ENCODE results near the gene CCDC82. TPM values are rescaled to one million over a fixed set of nuclear protein-coding genes. Genes with fewer than 3 reads are reported as not detected.

CCDC82 gene
- total and polyA plus RNA-seq, 7 donors: 9.5 to 39.2 (median 24.4) TPM

- peaks cover 0 to 3% (median 0%) of the 10 kb centered on the region in 4 donors for H3K36me3 ChIP-seq
- H3K27me3 ChIP-seq: no peaks in the 10 kb centered on the region
- TF ChIP-seq POLR2AphosphoS5 (IDR thresholded peaks at IDR 0.05) (no peak), CTCF (IDR thresholded peaks at IDR 0.05) (no peak), POLR2A (IDR thresholded peaks at IDR 0.05) (no peak), EP300 (IDR thresholded peaks at IDR 0.05) (no peak)
- peak overlapping the region; percentile 87 to 91 (median 89) for H3K27ac ChIP-seq
- peaks cover 0 to 23% (median 18%) of the 10 kb centered on the region in 4 donors for H3K4me1 ChIP-seq
- WGBS, 2 donors: 0% methylated on average over 30 of the region's 30 CpGs
- no peaks in the 10 kb centered on the region for H3K9me3 ChIP-seq
- intact Hi-C loops (cut with DNase I): no loop called here
- no peak for DNase-seq
- H3K4me3 ChIP-seq: peak overlapping the region; percentile 58 to 93 (median 76)
Measured at GRCh38 chr11:96388891-96389719, 607 bp downstream of the CCDC82 start.

- H3K27me3 ChIP-seq: no peaks in the 10 kb centered on the region
- H3K27ac ChIP-seq: no peak overlapping the region
- H3K4me1 ChIP-seq: peaks cover 0 to 13% (median 10%) of the 10 kb centered on the region in 4 donors
- H3K36me3 ChIP-seq: peaks cover 0 to 42% (median 0%) of the 10 kb centered on the region in 4 donors
- H3K4me3 ChIP-seq: no peak overlapping the region
- no peaks in the 10 kb centered on the region for H3K9me3 ChIP-seq
- 73 to 81% methylated on average over 2 of the region's 2 CpGs for WGBS, 2 donors
- no peak for DNase-seq
- intact Hi-C loops (cut with DNase I): no loop called here
- no peak for TF ChIP-seq POLR2AphosphoS5 (IDR thresholded peaks at IDR 0.05)
- TF ChIP-seq EP300 (IDR thresholded peaks at IDR 0.05): no peak
Measured at GRCh38 chr11:96385187-96385586, 4.5 kb downstream of the CCDC82 start.

- TF ChIP-seq POLR2A (IDR thresholded peaks at IDR 0.05): no peak
- TF ChIP-seq POLR2AphosphoS5 (IDR thresholded peaks at IDR 0.05): no peak
- TF ChIP-seq EP300 (IDR thresholded peaks at IDR 0.05): no peak
- no peak for TF ChIP-seq CTCF (IDR thresholded peaks at IDR 0.05)
- Histone ChIP-seq H3K36me3 (peaks cover 0 to 47% (median 0%) of the 10 kb centered on the region in 4 donors), H3K9me3 (no peaks in the 10 kb centered on the region), H3K4me1 (peaks cover 0 to 13% (median 10%) of the 10 kb centered on the region in 4 donors), H3K4me3 (no peak overlapping the region), H3K27me3 (no peaks in the 10 kb centered on the region), H3K27ac (no peak overlapping the region)
- no peak for DNase-seq
- intact Hi-C loops (cut with DNase I): no loop called here
- 59 to 62% methylated on average over 3 of the region's 3 CpGs for WGBS, 2 donors
Measured at GRCh38 chr11:96384156-96384555, 5.6 kb downstream of the CCDC82 start.

- H3K4me1 ChIP-seq: no peaks in the 10 kb centered on the region
- no peak overlapping the region for H3K4me3 ChIP-seq
- no peaks in the 10 kb centered on the region for H3K9me3 ChIP-seq
- TF ChIP-seq POLR2A (IDR thresholded peaks at IDR 0.05) (no peak), POLR2AphosphoS5 (IDR thresholded peaks at IDR 0.05) (no peak), CTCF (IDR thresholded peaks at IDR 0.05) (no peak), EP300 (IDR thresholded peaks at IDR 0.05) (no peak)
- 88 to 95% methylated on average over 1 of the region's 1 CpG for WGBS, 2 donors
- no peak overlapping the region for H3K27ac ChIP-seq
- peaks cover 0 to 38% (median 2%) of the 10 kb centered on the region in 4 donors for H3K36me3 ChIP-seq
- no peaks in the 10 kb centered on the region for H3K27me3 ChIP-seq
- intact Hi-C loops (cut with DNase I): no loop called here
- DNase-seq: no peak
Measured at GRCh38 chr11:96376796-96377195, 12.9 kb downstream of the CCDC82 start.

GRCh38 chr11:96373826-96374225, 15.9 kb downstream of the CCDC82 start:
- Histone ChIP-seq H3K9me3 (no peaks in the 10 kb centered on the region), H3K4me3 (no peak overlapping the region), H3K4me1 (no peaks in the 10 kb centered on the region), H3K36me3 (peaks cover 0 to 40% (median 4%) of the 10 kb centered on the region in 4 donors), H3K27me3 (no peaks in the 10 kb centered on the region), H3K27ac (no peak overlapping the region)
- intact Hi-C loops (cut with DNase I): no loop called here
- WGBS, 2 donors: 94 to 96% methylated on average over 4 of the region's 4 CpGs
- no peak for DNase-seq
- TF ChIP-seq POLR2AphosphoS5 (IDR thresholded peaks at IDR 0.05): no peak
